GM19023 (cell line): ENCODE data around the gene CD33.
"Not testable (repeated sequence)": the region's sequence is repeated elsewhere in the genome, so short reads cannot be mapped to it uniquely, and the experiment has no call there.

ENCODE experiments used
- ATAC-seq: cut with Tn5 transposase; IDR thresholded peaks from one replicate; pipeline ENCODE4 v1.9.1; 2021; ENCODE audit warnings: mild to moderate bottlenecking, moderate library complexity; ENCODE audit not compliant: unreplicated experiment

CD33 gene

GRCh38 chr19:51210191-51210784, 14.6 kb upstream of the CD33 start:
- ATAC-seq: no peak

GRCh38 chr19:51210874-51211361, 14.0 kb upstream of the CD33 start:
- ATAC-seq: not testable (repeated sequence)

GRCh38 chr19:51211833-51212232, 13.0 kb upstream of the CD33 start:
- no peak for ATAC-seq

- no peak for ATAC-seq
Observed at GRCh38 chr19:51219307-51219706, 5.6 kb upstream of the CD33 start.

- ATAC-seq: no peak
Observed at GRCh38 chr19:51219971-51220370, 4.9 kb upstream of the CD33 start.

GRCh38 chr19:51220996-51221395, 3.9 kb upstream of the CD33 start:
- ATAC-seq: no peak

GRCh38 chr19:51224163-51224641, 678 bp upstream of the CD33 start:
- ATAC-seq: no peak

- no peak for ATAC-seq
Observed at GRCh38 chr19:51226067-51226466, 1.2 kb downstream of the CD33 start.

GRCh38 chr19:51227326-51227725, 2.4 kb downstream of the CD33 start:
- no peak for ATAC-seq

- no peak for ATAC-seq
Observed at GRCh38 chr19:51227966-51228365, 3.1 kb downstream of the CD33 start.

- no peak for ATAC-seq
Observed at GRCh38 chr19:51240866-51241265, 16.0 kb downstream of the CD33 start.

- no peak for ATAC-seq
Observed at GRCh38 chr19:51242881-51243630, 18.2 kb downstream of the CD33 start.

GRCh38 chr19:51246164-51246552, 21.3 kb downstream of the CD33 start:
- no peak for ATAC-seq

GRCh38 chr19:51247972-51248590, 23.2 kb downstream of the CD33 start:
- ATAC-seq: no peak

GRCh38 chr19:51250786-51251467, 26.0 kb downstream of the CD33 start, which contains the start of gene SIGLECL1:
Gene SIGLECL1, plus strand, starts transcription at chr19:51251080. Its CDS starts 12,993 bp downstream, at chr19:51264073.
- no peak for ATAC-seq

GRCh38 chr19:51251468-51251820, 26.6 kb downstream of the CD33 start:
- no peak for ATAC-seq

GRCh38 chr19:51252306-51253079, 27.6 kb downstream of the CD33 start:
- no peak for ATAC-seq

- ATAC-seq: no peak
Observed at GRCh38 chr19:51253088-51253806, 28.4 kb downstream of the CD33 start.

GRCh38 chr19:51256155-51256625, 31.3 kb downstream of the CD33 start:
- ATAC-seq: no peak

- no peak for ATAC-seq
Observed at GRCh38 chr19:51257471-51257870, 32.6 kb downstream of the CD33 start.
